ENCODE measurements around the gene CLEC4F.

DNA sequence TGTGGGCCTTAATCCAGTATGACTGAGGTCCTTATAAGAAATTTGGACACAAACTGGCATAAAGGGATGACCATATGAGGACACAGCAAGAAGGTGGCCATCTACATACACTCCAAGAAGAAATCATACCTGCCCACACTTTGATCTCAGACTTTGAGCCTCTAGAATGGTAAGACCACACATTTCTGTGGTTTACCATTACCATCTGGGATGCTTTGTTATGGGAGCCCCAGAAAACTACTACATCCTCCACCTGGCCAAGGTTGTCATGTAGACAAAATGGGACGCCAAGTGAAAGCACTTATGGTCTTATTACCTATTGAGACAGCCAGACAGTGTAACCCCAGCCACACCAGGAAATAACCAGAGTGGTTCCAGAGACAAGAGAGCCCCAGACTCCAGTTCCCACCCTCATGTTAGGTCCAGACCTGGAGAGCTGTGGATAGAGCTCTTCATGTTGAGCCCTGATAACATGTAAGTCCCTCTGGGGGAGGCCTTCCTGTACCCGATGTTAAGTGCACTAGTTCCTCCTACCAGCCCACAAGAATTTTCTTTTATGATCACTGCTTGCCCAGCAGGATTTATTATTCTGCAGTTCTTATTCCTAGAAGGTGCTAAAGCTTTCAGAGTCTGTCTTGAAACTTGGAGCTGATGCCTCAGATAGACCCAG lies 47.8 kb downstream of the CLEC4F start:
- TF ChIP-seq, protein P1, sequence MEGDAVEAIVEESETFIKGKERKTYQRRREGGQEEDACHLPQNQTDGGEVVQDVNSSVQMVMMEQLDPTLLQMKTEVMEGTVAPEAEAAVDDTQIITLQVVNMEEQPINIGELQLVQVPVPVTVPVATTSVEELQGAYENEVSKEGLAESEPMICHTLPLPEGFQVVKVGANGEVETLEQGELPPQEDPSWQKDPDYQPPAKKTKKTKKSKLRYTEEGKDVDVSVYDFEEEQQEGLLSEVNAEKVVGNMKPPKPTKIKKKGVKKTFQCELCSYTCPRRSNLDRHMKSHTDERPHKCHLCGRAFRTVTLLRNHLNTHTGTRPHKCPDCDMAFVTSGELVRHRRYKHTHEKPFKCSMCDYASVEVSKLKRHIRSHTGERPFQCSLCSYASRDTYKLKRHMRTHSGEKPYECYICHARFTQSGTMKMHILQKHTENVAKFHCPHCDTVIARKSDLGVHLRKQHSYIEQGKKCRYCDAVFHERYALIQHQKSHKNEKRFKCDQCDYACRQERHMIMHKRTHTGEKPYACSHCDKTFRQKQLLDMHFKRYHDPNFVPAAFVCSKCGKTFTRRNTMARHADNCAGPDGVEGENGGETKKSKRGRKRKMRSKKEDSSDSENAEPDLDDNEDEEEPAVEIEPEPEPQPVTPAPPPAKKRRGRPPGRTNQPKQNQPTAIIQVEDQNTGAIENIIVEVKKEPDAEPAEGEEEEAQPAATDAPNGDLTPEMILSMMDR (IDR thresholded peaks at IDR 0.05) = no peak
- no peak for TF ChIP-seq EZH2 (IDR thresholded peaks at IDR 0.05; ENCODE audit: borderline replicate concordance, insufficient read depth, low read depth, low read length, poor library complexity, severe bottlenecking)

All from B cell (primary cell).